IMR-90 (cell line): ENCODE measurements around the gene CIITA. TPM values are rescaled to one million over a fixed set of nuclear protein-coding genes. Genes with fewer than 3 reads are reported as not detected.
A peak's percentile ranks its signal among the peaks of the same experiment; 100 is the strongest.

ENCODE experiments used
- ATAC-seq: fragments of 200-7000 bp; cut with Tn5 transposase; 2 replicates; pipeline ENCODE4 v1.9.1; 2020; ENCODE audit warnings: low read depth, mild to moderate bottlenecking, moderate library complexity
- BruUV-seq: library from RNA; stranded (reverse); fragments of 400-500 nt; replicated peaks from 2 replicates; lab custom pipeline; 2021; lab: Mats Ljungman, UMichigan
- CTCF ChIA-PET: fragments of 300-600 bp; formaldehyde crosslinking; extraction: SDS; loops from one replicate; lab custom pipeline; 2021; ENCODE audit warnings: antibody characterized with exemption; lab: Yijun Ruan, JAX
- POLR2A ChIA-PET: fragments of 300-600 bp; sonication (Branson Sonifier 250); formaldehyde crosslinking; loops from one replicate; lab custom pipeline; 2022; ENCODE audit warnings: antibody characterized with exemption; ENCODE audit not compliant: unreplicated experiment; lab: Charles Lee
- DNase-seq: peaks from one replicate; pipeline ENCODE4 v3.0.0; 2013
- H2AFZ ChIP-seq: replicated peaks from 2 replicates; pipeline ENCODE3; 2013; ENCODE audit warnings: low read length, mild to moderate bottlenecking; ENCODE audit not compliant: poor library complexity
- H2AK5ac ChIP-seq: 2 replicates; pipeline ENCODE4 v1.6.1; 2013; ENCODE audit warnings: low read depth, low read length, inconsistent platforms
- H2AK9ac ChIP-seq: replicated peaks from 2 replicates; pipeline ENCODE3; 2013; ENCODE audit warnings: mild to moderate bottlenecking, low read depth, low read length, moderate library complexity; ENCODE audit not compliant: poor library complexity
- H2BK120ac ChIP-seq: 2 replicates; pipeline ENCODE4 v1.6.1; 2013; ENCODE audit warnings: low read depth, low read length, inconsistent platforms
- H2BK15ac ChIP-seq: 3 replicates; pipeline ENCODE4 v1.6.1; 2013; ENCODE audit warnings: low read depth, low read length, inconsistent platforms
- H2BK20ac ChIP-seq: 2 replicates; pipeline ENCODE4 v1.6.1; 2013; ENCODE audit warnings: low read depth, mild to moderate bottlenecking, inconsistent platforms, low read length, moderate library complexity
- H2BK5ac ChIP-seq: 2 replicates; pipeline ENCODE4 v1.6.1; 2013; ENCODE audit warnings: mild to moderate bottlenecking, low read depth, low read length, inconsistent platforms; ENCODE audit not compliant: poor library complexity, severe bottlenecking
- H3K14ac ChIP-seq: replicated peaks from 2 replicates; pipeline ENCODE4 v1.6.1; 2013; ENCODE audit warnings: low read depth, low read length, inconsistent platforms
- H3K18ac ChIP-seq: 2 replicates; pipeline ENCODE4 v1.6.1; 2013; ENCODE audit warnings: low read depth, low read length, control low read depth
- H3K23ac ChIP-seq: 2 replicates; pipeline ENCODE4 v1.6.1; 2013; ENCODE audit warnings: low read depth, low read length, inconsistent platforms
- H3K27ac ChIP-seq: 2 replicates; pipeline ENCODE4 v1.5.1; 2013; ENCODE audit warnings: mild to moderate bottlenecking, control low read depth, low read length; ENCODE audit not compliant: insufficient read depth
- H3K27me3 ChIP-seq: 2 replicates; pipeline ENCODE4 v1.6.1; 2013; ENCODE audit warnings: low read length; ENCODE audit not compliant: control insufficient read depth, insufficient read depth
- H3K36me3 ChIP-seq: 2 replicates; pipeline ENCODE4 v1.6.1; 2013; ENCODE audit warnings: low read length, mixed read lengths; ENCODE audit not compliant: control insufficient read depth, insufficient read depth
- H3K4ac ChIP-seq: 2 replicates; pipeline ENCODE4 v1.6.1; 2013; ENCODE audit warnings: low read depth, low read length, inconsistent platforms
- H3K4me1 ChIP-seq: 2 replicates; pipeline ENCODE4 v1.6.1; 2013; ENCODE audit warnings: low read length, mixed read lengths; ENCODE audit not compliant: control insufficient read depth, insufficient read depth
- H3K4me2 ChIP-seq: 2 replicates; pipeline ENCODE4 v1.6.1; 2013; ENCODE audit warnings: low read depth, mild to moderate bottlenecking, control low read depth, low read length, moderate library complexity
- H3K4me3 ChIP-seq: 2 replicates; pipeline ENCODE4 v1.5.1; 2013; ENCODE audit warnings: low read depth, mild to moderate bottlenecking, control low read depth, low read length, moderate library complexity; ENCODE audit not compliant: insufficient read depth
- H3K56ac ChIP-seq: 2 replicates; pipeline ENCODE4 v1.6.1; 2013; ENCODE audit warnings: low read length, inconsistent platforms; ENCODE audit not compliant: insufficient read depth; ENCODE audit errors: extremely low read depth
- H3K79me1 ChIP-seq, 2 experiments: 2 replicates each; pipeline ENCODE4 v1.6.1; 2013; ENCODE audit warnings: low read length in 2 of 2, inconsistent platforms in 1 of 2, low read depth in 1 of 2
- H3K9ac ChIP-seq: 2 replicates; pipeline ENCODE4 v1.6.1; 2013; ENCODE audit warnings: low read depth, low read length, control low read depth
- H3K9me1 ChIP-seq: 2 replicates; pipeline ENCODE4 v1.6.1; 2013; ENCODE audit warnings: low read length, inconsistent platforms; ENCODE audit not compliant: insufficient read depth
- H3K9me3 ChIP-seq: 2 replicates; pipeline ENCODE4 v1.6.1; 2013; ENCODE audit warnings: low read length; ENCODE audit not compliant: control insufficient read depth, insufficient read depth
- H4K20me1 ChIP-seq: 2 replicates; pipeline ENCODE4 v1.6.1; 2013; ENCODE audit warnings: low read length, inconsistent platforms; ENCODE audit not compliant: insufficient read depth
- H4K5ac ChIP-seq: 2 replicates; pipeline ENCODE4 v1.6.1; 2013; ENCODE audit warnings: mild to moderate bottlenecking, low read depth, low read length, control low read depth
- H4K8ac ChIP-seq, 2 experiments: 2 replicates each; pipeline ENCODE4 v1.6.1; 2013; ENCODE audit warnings: low read depth in 2 of 2, low read length in 2 of 2, control low read depth in 1 of 2, inconsistent platforms in 1 of 2
- H4K91ac ChIP-seq: 2 replicates; pipeline ENCODE4 v1.6.1; 2013; ENCODE audit warnings: low read depth, low read length, inconsistent platforms; ENCODE audit not compliant: insufficient read depth
- CHD1 ChIP-seq: IDR thresholded peaks from 2 replicates; pipeline ENCODE4 v1.6.1; 2012; ENCODE audit warnings: low read depth, low read length, improper control_type of control experiment
- NFE2L2 ChIP-seq: fragments of 150-350 bp; IDR thresholded peaks from 2 replicates; pipeline ENCODE4 v1.6.1; 2016; ENCODE audit warnings: low read depth, mild to moderate bottlenecking, low read length
- RFX5 ChIP-seq: IDR thresholded peaks from 2 replicates; pipeline ENCODE4 v1.8.0; 2012; ENCODE audit warnings: low read depth, mild to moderate bottlenecking, low read length, moderate library complexity
- WGBS, 2 experiments: methylation state at CpG; one replicate each; pipeline versions ENCODE4 v1.1.5 to v1.1.7; 2013; ENCODE audit warnings: missing lambda C conversion rate in 2 of 2; ENCODE audit not compliant: insufficient read length in 1 of 2; ENCODE audit errors: extremely low coverage in 2 of 2; 5-methylcytosine and 5-hydroxymethylcytosine counted together
- dilution Hi-C: fragments of 300-500 bp; cut with HindIII; formaldehyde crosslinking; loops from one replicate; pipeline ENCODE4 v1.14.3; 2018; ENCODE audit warnings: low sequenced_read_pairs; ENCODE audit not compliant: unreplicated experiment
- in situ Hi-C: fragments of 300-500 bp; cut with MboI; formaldehyde crosslinking; loops from 3 replicates; pipeline ENCODE4 v1.14.3; 2019; ENCODE audit warnings: low sequenced_read_pairs, inconsistent platforms, mixed read lengths
- intact Hi-C: fragments of 100-400 bp; cut with micrococcal nuclease; formaldehyde crosslinking; loops from 2 replicates; pipeline ENCODE4 v1.10.0; 2022
- polyA plus RNA-seq, 3 experiments: library from polyadenylated mRNA; depleted of rRNA; stranded (reverse); fragments of >200 nt; gene quantifications; 2 replicates each; pipeline ENCODE4 v1.2.3, GENCODE V29; 2012; ENCODE audit warnings: low replicate concordance in 1 of 3
- total RNA-seq: library from RNA; depleted of rRNA; stranded (reverse); fragments of >200 nt; gene quantifications from 2 replicates; pipeline ENCODE4 v1.2.3, GENCODE V29; 2012

The CIITA gene
- total and polyA plus RNA-seq, 2 of the 4 experiments (the other 2 are of a cell fraction), result 0.10 TPM; not detected in 1

DNA sequence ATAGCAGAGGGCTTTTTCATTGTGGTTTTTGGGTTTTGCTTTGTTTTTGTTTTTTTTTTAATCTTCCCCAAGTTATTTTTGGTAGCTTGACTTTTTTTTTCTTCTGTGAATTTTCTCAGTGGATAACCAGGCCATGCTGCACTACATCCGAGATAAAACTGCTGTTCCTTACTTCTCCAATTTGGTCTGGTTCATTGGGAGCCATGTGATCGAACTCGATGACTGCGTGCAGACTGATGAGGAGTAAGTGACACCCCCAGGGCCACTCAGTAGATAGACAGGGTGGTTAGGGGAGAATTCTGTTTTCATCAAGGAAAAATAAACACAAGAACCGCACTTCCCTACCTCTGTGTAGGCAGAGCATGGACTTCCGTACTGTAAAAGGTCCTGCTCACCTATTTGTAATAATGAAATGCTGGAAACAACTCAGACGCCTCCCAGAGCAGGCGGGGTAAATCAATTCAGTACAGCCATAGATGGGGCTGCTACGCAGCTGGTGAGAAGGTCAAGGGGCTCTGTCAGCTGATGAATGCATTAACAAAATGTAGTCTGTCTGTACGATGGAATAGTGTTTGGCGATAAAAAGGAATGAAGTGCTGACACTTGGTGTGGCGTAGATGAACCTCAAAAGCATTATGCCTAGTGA is 95.9 kb downstream of the CIITA start:
- Histone ChIP-seq H3K4me1 (peaks cover 16% of the 10 kb centered on the region), H3K9me1 (peaks cover 6% of the 10 kb centered on the region; the same call in 1 of the 2 replicates), H2AFZ (no peak overlapping the region), H3K56ac (no peak overlapping the region), H4K20me1 (no peaks in the 10 kb centered on the region), H2BK5ac (no peak overlapping the region), H3K27ac (peak overlapping the region; percentile 77; the same call in 1 of the 2 replicates), H2AK9ac (no peak overlapping the region), H3K9me3 (no peaks in the 10 kb centered on the region), H3K4ac (peak overlapping the region; percentile 34), H3K23ac (no peak overlapping the region), H2BK120ac (peak overlapping the region; percentile 21), H2AK5ac (peak overlapping the region; percentile 32; the same call in 1 of the 2 replicates), H3K14ac (peak overlapping the region; percentile 6; the same call in 1 of the 2 replicates), H3K79me1 (peaks cover 3 to 21% of the 10 kb centered on the region in 2 experiments; a peak in 2 of 4 replicates), H4K91ac (peak overlapping the region; percentile 77), H3K36me3 (peaks cover 17% of the 10 kb centered on the region), H2BK15ac (peak overlapping the region; percentile 91; the same call in 1 of the 3 replicates), H4K8ac (peak overlapping the region in 1 of 2 experiments; percentile 35; a peak in 1 of 4 replicates), H4K5ac (peak overlapping the region; percentile 88), H3K4me3 (no peak overlapping the region), H3K27me3 (no peaks in the 10 kb centered on the region), H3K9ac (no peak overlapping the region), H3K4me2 (no peak overlapping the region), H3K18ac (peak overlapping the region; percentile 72), H2BK20ac (peak overlapping the region; percentile 14; the same call in 1 of the 2 replicates)
- CTCF ChIA-PET, result interaction anchor here (0.6 to 1.1 kb wide), 2 partner anchors 31 to 283 kb away, joined by 3 to 4 read pairs; partner anchors contain the start of gene SOCS1
- TF ChIP-seq CHD1 (no peak), NFE2L2 (no peak), RFX5 (no peak)
- POLR2A ChIA-PET, result interaction anchor here (1.2 kb wide), 1 partner anchor 282 kb away, joined by 5 read pairs; no protein-coding TSS in a partner anchor
- dilution Hi-C loops (no loop called here), in situ Hi-C loops (loop anchor here (25.0 kb wide), 2 partner anchors 564 to 839 kb away; a partner anchor contains a TSS), intact Hi-C loops (no loop called here)
- ATAC-seq (no peak), DNase-seq (no peak)
- no TSS peak for BruUV-seq
- WGBS, 2 experiments, result 83% methylated on average over 2 of the region's 12 CpGs; no CpG with 5 or more reads in 1 of the 2 experiments
